Measurements from ENCODE around the gene HYAL1.
A peak's percentile ranks its signal among the peaks of the same experiment; 100 is the strongest.
"Not testable (repeated sequence)": the region's sequence is repeated elsewhere in the genome, so short reads cannot be mapped to it uniquely, and the experiment has no call there.

Gene HYAL1

GRCh38 chr3:50270422-50271224 lies 32.8 kb downstream of the HYAL1 start:
- DNase-seq, result no peak

DNA sequence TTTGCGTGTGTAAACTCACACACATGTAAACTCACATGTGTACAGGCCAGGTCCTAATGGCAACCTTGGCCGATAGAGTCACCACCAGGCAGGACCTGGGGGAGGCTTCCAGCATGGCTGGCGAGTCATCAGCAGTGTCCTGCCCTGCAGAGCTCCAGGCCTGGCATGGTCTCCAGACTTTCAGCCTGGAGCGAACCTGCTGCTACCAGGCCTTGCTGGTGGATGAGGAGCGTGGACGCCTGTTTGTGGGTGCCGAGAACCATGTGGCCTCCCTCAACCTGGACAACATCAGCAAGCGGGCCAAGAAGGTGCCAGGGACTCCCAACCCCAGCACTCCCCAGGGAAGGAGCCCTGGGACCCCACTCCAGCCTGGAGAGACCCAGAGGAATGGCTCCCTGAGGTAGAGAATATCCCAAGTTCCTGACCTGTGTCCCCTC lies 33.4 kb downstream of the HYAL1 start:
- no peak for DNase-seq

- no peak for DNase-seq
These were observed 33.9 kb downstream of the HYAL1 start for GRCh38 chr3:50269460-50269859.

DNA sequence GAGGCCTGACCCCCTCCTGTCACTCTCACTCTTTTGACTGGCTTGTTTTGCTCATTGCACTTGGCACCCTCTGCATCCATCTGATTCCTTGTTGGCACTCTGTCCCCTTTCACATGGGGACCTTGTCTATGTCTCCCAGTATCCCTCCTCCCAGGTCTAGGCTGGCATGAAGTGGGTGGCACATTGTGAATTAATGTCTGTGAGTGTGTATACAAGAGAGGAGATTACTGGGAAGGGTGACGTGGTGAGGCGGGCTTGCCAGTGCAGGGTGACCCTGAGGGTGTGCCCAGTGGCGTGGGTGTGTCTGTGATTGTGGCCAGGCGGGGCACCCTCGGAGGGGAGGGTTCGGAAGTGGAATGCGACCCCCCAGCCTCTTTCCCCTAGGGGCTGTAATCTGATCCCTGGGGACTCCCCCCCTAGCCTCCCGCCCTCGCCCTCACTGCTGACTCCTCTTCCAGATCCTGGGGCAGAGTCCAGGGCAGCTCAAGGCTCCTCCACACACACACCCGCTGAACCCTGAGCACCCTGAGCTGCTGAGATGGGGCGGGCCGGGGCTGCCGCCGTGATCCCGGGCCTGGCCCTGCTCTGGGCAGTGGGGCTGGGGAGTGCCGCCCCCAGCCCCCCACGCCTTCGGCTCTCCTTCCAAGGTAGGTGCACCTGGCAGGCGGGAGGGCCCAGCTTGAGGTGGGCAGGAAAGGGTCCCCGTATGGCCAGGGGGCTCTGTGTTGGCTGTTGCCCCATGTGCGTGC lies 34.5 kb downstream of the HYAL1 start, which contains the start of gene SEMA3B:
SEMA3B (plus strand) TSS at position 445 of the 749 bp plus-strand sequence; CDS start at position 539, 94 bp downstream.
- no peak for DNase-seq

DNA sequence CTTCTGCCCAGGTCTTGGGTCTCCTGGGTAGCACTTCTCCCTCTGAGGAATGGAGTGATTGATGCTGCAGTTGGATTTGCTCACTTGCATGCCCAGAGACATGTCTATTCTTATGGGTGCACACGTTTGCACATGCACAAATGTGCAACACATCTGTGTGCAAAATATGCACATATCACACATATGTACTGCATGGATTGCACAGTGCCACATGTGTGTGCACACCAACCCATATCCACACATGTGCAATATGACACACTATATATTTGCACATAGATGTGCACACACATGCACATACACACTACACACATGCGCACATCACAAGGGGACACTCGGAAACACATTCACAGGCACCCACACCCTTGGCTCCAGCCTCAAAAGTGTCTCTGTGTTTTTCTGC lies 35.1 kb downstream of the HYAL1 start:
- DNase-seq, result no peak

DNA sequence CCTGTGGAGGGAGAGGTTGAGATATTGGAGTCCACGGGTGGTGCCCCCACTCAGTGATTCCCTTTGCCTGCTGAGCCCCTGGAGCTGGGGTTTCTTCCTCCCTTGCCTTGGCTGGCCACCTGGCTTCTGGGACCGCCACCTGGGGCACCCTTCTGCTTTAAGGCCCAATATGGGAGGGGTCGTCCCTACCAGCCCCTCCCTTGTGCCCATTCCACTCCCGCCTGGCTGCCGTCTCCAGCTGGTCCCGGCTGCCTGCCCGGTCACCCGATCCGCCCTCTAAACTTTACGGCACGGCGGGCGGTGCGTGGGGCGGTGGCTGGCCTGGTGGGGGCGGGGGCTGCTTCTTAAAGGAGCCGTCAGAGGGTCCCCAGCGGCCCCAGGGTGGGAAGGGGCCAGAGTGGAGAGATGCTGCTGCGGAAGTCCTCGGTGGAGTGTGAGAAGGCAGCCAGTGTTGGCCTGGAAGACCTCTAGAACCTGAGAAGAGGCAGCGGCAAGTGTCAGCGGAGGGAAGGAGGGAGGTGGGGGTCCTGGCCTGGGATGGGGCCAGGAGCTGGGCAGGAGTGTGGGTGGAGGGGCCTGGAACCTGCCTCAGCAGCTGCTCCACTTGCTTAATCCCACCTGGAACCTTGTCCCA lies 36.0 kb downstream of the HYAL1 start:
- DNase-seq, result no peak

- DNase-seq, result no peak
These were observed 36.5 kb downstream of the HYAL1 start for GRCh38 chr3:50266836-50267235.

DNA sequence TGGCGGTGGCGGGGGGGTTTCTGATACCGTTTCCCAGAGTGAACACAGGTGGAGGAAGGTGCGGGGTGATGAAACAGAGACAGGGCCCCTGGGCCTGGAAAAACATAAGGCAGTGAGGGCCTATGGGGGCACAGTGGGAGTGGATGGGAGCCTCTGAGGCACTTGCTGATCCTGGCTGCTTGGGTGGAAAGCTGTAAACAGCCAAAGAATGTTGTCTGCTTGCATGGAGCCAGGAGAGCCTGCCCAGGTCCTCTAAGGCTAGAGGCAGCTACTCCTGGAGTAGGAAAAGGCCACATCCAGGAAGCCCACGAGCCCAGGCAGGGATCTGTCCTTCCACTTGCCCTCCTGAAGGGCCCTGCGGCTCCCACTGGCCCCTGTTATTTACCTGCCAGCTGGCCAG lies 37.4 kb downstream of the HYAL1 start:
- no peak for DNase-seq

DNA sequence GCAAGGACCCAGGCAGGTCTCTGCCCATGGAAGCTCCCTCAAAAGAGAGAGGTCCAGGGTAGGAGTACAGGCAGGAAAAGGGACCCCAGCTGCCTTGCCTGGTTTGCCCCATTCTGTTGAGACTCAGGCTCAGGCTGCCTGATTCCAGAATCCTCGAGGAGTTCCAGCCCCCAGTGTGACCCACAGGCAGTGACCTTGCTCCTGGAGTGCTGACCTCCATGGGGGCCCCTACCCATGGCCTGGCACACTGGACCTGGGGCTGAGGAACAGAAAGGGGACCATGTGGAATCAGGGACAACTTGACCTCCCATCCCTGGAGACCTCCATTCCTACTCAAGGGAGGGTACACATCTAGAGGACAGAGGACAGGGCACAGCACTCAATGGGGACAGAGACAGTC lies 37.8 kb downstream of the HYAL1 start:
- DNase-seq, result no peak

GRCh38 chr3:50264964-50265485 lies 38.3 kb downstream of the HYAL1 start:
- DNase-seq, result no peak

GRCh38 chr3:50264383-50264963 lies 38.9 kb downstream of the HYAL1 start:
- no peak for DNase-seq

GRCh38 chr3:50263478-50264382 lies 39.6 kb downstream of the HYAL1 start:
- no peak for DNase-seq

DNA sequence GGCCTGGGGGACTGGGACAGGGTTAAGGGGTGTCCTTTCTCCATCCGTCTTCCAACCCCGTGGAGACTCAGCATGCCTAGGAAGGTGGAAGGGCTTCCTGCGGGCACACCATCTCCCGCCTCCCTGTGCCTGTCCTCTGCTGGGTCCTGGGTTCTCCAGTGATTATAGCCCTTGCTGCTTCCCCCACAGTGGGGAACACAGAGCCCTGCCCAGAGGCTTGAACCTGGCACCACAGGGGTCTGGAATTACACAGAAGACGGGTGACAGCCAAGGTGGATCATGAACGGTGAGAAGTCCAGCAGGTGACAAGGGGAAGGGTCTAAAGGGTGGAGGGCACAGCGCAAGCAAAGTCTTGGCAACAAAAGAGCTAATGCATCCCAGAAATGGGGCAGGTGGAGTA lies 40.6 kb downstream of the HYAL1 start:
- DNase-seq, result no peak

DNA sequence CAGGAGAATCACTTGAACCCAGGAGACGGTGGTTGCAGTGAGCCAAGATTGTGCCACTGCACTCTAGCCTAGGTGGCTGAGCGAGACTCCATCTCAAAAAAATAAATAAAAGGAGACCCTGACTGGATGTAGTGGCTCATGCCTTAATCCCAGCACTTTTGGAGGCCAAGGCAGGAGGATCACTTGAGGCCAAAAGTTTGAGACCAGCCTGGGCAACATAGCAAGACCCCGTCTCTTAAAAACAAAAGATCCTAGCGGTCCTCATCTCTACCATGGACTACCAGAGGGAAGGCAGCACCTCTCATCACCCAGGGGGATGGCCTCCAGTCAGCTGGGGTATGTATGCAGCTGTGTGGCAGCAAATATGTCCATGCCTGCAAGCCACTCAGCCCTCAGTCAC lies 41.2 kb downstream of the HYAL1 start:
- not testable (repeated sequence) for DNase-seq

GRCh38 chr3:50261505-50261904 lies 41.9 kb downstream of the HYAL1 start:
- DNase-seq, result no peak

GRCh38 chr3:50260942-50261441 lies 42.4 kb downstream of the HYAL1 start:
- no peak for DNase-seq

DNA sequence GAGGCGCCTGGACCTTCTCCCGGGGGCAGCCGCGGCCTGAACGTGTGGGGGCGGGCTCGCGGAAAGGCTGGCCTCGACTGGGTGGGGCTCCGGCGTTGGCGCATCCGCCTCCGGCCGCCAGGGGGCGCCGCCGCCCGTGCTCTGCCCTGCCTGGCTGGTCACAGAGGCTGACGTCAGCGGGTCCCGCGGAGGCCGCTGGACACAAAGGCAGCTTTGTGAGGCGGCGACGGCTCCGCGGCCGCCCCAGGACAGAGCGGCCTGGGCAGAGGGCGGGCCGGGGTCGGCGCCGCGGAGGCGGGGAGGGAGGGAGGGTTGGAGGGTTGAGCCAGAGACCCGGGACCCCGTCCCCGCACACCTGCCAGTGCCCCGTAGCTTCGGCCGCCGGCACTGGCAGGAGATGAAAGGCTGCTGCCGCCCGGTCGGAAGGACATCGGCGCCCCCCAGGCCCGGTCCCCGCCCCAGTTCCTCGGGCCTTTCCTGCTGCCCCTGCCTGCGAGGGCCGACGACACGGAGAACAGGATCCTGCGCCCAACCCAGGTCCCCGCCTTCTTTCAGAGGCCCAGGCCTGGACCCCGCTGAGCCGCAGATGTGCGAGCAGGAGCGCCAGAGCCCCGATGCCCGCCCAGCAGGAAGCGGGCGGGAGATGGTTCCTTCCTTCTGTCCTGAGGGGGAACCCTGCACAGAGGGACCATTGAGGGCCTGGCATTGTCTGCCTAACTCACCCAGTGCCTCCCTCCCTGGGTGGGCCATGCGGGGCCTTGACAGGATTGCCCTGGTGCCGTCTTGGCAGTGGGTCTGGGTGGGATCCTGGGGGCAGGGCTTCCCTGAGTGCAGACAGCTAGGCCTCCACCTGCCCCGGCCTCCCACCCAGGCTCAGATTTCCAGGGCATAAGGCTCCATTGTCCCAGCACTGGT lies 43.1 kb downstream of the HYAL1 start:
- peak; percentile 85 to 88 for DNase-seq

DNA sequence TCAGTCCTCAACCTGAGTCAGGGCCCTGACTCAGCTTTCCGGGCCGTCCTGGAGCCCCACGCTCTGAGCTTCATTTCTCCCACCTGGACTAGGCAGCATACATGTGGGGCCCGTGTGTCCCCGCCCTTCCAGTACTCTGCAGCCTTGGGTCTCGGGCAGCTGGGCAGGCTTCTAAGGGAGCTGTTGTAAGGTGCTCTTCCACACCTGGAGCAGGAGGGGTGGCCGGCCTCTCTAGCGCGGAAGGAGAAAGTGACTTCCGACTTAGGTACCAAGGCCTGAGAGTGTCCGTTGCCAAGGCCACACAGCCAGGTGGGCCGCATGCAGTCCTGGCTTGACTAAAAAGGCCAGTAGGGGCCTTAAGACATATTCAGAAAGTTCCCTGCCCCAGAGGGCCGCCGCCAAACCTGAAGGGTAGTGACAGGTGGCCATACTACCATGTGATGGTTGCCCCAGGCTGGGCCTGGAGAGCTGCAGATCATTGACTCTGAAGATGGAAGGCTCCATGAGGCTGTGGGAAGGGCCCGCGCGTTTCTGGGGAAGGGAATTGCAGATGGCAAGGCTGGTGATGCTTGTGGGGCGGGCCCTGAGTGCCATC lies 43.8 kb downstream of the HYAL1 start:
- no peak for DNase-seq

- no peak for DNase-seq
These were observed 44.4 kb downstream of the HYAL1 start for GRCh38 chr3:50258979-50259378.

DNA sequence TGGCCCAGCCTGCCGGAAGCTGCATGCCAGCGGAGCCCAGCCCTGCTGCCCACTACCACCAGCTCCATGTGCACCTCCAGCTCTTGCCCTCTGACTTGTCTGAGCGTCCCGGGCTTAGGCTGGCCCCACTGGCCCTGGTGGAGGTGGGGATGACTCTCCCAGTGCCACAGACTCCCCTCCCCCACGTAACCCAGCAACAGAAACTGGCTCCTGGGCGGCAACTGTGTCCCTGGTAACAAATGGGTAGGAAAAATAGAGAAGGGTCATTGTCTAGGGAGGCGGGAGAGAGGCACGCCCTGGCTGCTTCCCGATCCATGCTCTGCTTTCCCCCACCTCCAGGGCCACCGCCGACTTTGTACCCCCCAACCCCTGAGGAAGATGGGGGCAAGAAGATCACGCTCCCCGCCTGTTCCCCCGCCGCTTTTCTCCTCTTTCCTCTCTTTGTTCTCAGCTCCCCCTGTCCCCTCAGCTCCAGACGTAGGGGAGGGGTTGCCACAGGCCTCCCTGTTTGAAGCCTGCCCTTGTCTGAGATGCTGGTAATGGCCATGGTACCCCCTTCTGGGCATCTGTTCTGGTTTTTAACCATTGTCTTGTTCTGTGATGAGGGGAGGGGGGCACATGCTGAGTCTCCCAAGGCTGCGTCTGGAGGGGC lies 45.2 kb downstream of the HYAL1 start:
- no peak for DNase-seq

Measured in CD4-positive, alpha-beta T cell treated with Interferon alpha-2 for 1 hour (primary cell).